ENCODE results near the gene NOL7. TPM values are rescaled to one million over a fixed set of nuclear protein-coding genes. Genes with fewer than 3 reads are reported as not detected.

NOL7 gene
- total RNA-seq, 1 donor from 2014 or later = 54.5 TPM

GRCh38 chr6:13654496-13654895 is 39.4 kb downstream of the NOL7 start:
- no peak for DNase-seq (ENCODE audit: low spot score)

- no peak for DNase-seq (ENCODE audit: low spot score)
These were observed 40.6 kb downstream of the NOL7 start for GRCh38 chr6:13655700-13656099.

GRCh38 chr6:13660273-13660672 is 45.1 kb downstream of the NOL7 start:
- DNase-seq (ENCODE audit: low spot score) = no peak

- DNase-seq (ENCODE audit: low spot score) = no peak
These were observed 45.8 kb downstream of the NOL7 start for GRCh38 chr6:13660893-13661292.

GRCh38 chr6:13661647-13662046 is 46.5 kb downstream of the NOL7 start:
- no peak for DNase-seq (ENCODE audit: low spot score)

- no peak for DNase-seq (ENCODE audit: low spot score)
These were observed 47.7 kb downstream of the NOL7 start for GRCh38 chr6:13662651-13663334.

GRCh38 chr6:13663986-13664385 is 48.9 kb downstream of the NOL7 start:
- no peak for DNase-seq (ENCODE audit: low spot score)

GRCh38 chr6:13664703-13665352 is 49.7 kb downstream of the NOL7 start:
- no peak for DNase-seq (ENCODE audit: low spot score)

- DNase-seq (ENCODE audit: low spot score) = no peak
These were observed 51.3 kb downstream of the NOL7 start for GRCh38 chr6:13666194-13667105.

GRCh38 chr6:13667655-13668054 is 52.5 kb downstream of the NOL7 start:
- no peak for DNase-seq (ENCODE audit: low spot score)

- DNase-seq (ENCODE audit: low spot score) = no peak
These were observed 53.3 kb downstream of the NOL7 start for GRCh38 chr6:13668291-13668928.

GRCh38 chr6:13669476-13669875 is 54.3 kb downstream of the NOL7 start:
- DNase-seq (ENCODE audit: low spot score) = no peak

Other genes with a start within 250 kb of the NOL7 start
- 17.4 TPM for gene GFOD1, start 127.7 kb upstream of the NOL7 start, total RNA-seq
- 15.2 TPM for gene SIRT5, start 40.7 kb upstream of the NOL7 start, total RNA-seq
- gene RANBP9, start 96.5 kb downstream of the NOL7 start, total RNA-seq = 43.6 TPM
- gene MCUR1, start 199.2 kb downstream of the NOL7 start, total RNA-seq = 18.1 TPM

All from mucosa of gallbladder (tissue), 1 donor.